ENCODE data around the gene ZCCHC14.
"Not testable (repeated sequence)": the region's sequence is repeated elsewhere in the genome, so short reads cannot be mapped to it uniquely, and the experiment has no call there.

ZCCHC14 gene

DNA sequence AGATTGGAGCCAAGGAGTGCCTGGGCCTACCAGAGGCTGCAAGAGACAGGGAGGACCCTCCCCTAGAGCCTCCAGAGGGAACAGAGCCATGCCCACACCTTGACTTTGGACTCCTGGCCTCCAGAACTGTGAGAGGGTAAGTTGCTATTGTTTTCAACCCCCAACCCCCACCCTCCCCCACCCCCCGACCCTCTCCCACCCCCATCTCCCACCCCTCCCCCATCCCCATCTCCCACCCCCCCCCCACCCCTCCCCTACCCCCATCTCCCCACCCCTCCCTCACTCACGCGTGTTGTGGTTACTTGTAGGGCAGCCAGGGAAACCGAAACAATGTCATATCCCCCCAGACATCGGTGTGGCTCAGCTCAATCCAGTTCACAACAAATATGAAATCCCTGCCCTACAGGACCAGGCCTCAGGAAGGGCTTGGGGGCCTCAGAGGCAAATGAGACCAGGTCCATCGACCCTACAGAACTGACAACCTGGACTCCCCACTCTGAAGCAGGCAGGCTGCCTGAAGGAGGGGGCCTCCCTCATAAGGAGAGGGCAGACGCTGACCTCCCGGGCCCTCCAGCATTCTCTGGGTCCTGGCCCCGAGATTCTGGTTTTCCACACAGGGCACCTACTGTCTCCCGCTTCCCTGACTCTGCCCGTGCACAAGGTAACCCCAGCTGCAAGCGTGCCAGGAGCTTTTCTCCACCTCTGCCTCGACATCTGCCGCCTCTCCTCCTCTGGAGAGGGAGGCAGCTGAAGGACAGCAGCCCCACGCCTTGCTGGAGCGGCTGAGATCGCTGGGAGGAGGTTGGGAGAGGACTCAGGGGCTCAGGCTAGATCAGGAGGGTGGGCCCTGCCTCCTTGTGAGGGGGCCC is 3.0 kb upstream of the ZCCHC14 start:
- no peak for DNase-seq

DNA sequence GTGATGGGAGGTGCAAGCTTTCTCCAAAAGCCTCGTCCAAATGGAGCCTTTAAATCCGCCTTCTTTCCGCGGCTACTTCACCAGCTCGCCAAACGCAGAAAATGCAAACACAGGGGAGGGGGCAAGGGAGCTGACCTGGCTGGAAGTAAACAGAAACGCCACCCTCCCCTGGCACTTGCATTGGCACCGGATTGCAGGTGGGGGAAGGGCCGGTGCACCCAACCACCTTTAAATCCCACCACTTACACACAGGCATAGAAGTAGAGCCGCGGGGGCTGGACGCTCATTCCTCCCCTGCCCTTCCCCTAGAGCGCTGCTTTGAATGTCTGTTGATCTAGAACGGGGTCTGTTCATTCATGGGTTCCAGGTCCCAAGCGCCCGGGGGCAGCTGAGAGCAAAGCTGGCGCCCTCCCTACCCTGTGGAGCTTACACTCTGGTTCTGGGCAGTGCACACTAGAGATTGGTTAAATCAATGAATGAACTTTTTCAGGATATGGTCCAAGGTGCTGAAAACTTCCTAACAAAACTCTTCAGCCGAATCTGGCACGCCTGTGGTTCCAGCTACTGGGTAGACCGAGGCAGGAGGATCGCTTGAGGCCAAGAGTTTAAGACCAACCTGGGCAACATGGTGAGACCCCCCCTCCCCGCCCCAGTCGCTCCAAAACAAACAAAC is 920 bp upstream of the ZCCHC14 start:
- no peak for DNase-seq

DNA sequence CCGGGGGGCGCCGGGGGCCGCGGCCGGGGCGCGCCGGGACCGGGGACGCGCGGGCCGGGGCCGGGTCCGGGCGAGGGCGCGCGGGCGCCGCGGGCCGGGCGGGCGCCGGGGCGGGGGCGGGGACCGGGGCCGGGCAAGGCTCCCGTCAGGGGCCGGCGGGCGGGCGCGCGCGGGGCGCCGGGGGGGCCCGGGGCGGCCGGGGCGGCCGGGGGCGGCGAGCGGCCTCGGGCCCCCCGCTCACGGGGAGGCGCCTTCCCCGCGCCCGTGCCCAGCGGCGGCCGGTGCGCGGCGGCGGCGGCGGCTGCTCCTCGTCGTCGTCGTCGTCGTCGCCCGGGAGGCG is 563 bp downstream of the ZCCHC14 start:
- no peak for DNase-seq

DNA sequence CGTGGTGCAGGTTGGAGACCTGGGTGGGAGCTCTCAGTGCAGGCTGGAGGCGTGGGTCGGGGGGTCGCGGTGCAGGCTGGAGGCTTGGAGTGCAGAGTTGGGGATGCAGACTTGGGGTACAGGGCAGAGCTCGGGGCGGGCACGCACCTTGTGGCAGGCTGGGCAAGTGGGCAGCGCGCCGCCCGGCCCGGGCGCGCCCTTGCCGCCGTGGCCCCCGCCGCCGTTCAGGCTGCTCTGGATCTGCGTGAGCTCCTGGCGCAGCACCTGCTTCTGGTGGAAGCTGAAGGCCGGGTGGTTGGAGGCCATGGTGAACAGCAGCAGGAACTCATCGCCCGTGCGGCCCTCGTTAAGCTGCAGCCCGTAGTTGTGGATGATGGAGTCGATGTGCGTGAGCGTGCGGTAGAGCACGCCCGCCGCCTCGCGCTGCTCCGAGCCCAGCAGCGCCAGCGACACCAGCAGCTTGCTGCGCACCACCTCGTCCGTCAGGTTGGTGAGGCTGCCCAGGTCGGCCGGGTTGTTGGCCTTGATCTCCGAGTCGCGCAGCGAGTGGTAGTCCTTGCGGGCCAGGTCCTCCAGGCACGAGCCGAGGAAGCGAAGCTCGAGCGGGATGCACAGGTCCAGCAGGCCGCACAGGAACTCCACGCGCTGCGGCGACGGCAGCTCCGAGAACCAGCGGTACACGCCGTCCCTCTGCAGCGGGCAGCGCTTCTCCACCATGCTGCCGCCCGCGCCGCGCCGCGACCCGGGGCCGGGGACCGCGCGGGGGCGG is 1.1 kb downstream of the ZCCHC14 start:
- DNase-seq = no peak

DNA sequence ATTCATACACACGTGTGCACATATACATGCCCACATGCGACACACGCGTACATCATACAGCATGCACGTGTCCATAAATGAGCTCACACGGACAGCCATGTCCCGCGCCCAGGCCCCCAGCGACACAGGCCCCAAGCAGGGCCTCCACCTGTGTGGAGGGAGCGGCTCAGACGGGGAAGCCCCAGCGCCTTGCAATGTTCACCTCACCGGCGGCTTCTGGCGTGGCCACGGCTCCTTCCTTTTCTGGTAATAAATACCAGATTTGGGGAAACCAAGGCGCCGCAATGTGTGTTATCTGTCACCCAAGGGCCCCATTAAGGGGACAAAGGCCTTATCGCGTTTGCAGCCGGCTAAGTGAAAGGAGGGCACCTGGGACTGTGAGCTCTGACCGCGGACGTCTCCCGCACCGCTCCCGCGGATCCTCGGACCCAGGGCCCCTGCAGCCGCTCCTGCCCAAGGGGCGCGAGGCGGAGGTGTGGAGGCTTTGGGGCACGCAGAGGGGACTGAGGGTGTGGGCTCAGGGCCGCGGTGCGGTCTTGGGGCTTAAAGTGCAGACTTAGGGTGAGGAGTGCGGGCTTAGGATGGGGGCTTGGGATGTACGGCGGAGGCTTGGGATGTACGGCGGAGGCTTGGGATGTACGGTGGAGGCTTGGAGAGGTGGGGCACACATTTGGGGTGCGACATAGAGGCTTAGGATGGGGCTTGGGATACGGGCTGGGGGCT is 1.9 kb downstream of the ZCCHC14 start:
- not testable (repeated sequence) for DNase-seq

DNA sequence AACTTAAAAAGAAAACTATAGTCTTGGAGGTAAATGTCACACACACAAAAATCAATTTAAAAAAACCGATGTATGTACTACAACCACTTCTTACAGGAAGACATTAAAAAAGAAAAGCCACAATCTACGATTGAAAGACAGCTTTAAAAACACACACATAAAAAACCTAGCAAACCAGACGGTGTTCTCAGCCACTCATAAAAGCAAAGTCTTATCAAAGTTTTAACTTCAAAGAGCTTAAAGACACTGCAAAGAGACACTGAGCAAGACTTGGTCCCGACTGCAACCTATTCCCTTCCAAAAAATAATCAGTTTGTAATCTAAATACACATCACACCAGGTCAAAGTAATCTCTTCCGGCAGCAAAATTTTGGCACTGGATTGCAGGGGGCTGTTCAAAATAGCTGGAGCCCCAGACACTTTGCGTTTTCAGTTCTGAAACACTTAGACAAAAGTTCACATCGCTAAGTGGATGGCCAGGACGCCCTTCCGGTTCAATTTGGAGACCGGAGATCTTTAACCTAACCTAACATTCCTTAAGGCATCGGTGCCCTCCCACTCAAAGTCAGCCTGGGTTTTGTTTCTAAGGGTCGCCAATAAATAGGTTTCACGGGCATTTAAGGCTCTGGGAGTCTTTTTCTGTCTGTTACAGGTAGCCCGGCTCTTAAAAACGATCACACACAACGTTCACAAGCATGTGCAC is 2.6 kb downstream of the ZCCHC14 start:
- no peak for DNase-seq

DNA sequence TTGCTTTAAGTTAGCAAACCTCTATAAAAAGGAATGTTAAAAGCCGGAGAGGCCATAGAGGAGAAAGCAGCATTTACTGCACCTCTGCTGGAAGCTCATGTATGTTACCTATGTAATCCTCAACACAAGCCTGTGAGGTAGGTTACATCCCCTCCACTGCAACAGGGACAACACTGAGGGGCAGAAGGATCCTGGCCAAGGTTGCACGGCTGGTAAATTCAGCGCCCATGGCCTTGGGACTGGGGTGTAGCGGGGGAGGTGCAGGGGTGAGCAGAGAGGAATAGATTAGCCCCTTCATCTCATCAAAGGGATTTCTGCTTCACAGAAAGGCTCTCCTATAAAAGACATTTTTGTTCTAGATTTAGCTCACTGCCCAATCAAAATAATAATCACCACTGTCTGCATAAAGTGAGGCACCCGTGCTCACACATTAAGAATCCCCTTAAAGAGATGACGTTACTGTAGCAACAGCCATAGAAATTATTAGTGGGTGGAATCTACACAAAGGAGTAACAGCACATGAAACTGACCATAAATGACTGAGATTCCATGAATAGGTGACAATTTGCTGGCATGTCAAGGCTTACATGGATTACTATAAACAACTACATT is 3.3 kb downstream of the ZCCHC14 start:
- no peak for DNase-seq

DNA sequence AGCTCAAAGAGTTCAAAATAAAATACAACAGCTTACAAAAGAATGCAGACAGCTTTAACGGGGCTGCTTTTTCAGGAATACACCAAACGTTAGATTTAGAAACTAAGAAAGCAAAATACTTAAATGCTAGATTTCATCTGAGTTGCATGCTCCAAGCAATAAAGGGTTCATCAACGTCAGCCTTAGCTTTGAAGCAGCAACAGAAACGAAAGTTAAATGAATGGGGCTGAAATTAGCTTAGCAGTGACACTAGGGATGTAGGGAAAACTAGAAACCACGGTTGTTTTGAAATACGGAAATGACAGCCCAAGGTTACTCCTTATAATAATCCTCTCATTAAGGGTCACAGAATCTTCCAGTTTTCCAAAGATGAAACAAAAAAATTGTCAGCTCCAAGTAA is 3.9 kb downstream of the ZCCHC14 start:
- DNase-seq = not testable (repeated sequence)

DNA sequence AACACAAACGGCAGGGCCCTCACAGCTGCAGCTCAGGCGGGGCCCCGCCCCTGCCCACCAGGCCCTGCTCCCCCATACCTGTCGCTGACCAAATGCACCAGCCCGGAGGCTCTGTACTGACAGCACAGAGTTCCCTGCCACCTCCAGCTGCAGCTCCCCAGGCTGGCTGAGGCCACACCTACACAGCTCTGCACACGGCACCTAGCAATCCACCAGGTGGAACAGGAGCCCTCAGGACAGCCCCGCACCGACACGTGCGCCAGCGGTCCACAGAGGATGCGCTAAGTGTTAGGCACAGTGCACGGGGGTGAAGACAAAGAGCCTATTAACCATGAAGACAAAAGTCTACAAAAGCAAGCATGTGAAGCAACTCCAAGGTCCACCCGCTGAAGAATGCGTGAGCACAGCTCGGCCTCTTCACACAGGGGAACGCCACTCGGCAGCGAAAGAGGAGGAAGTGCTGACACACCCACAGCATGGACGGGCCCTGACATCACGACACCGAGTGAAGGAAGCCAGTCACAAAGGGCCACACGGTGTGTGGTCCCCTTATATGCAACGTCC is 5.4 kb downstream of the ZCCHC14 start:
- no peak for DNase-seq

DNA sequence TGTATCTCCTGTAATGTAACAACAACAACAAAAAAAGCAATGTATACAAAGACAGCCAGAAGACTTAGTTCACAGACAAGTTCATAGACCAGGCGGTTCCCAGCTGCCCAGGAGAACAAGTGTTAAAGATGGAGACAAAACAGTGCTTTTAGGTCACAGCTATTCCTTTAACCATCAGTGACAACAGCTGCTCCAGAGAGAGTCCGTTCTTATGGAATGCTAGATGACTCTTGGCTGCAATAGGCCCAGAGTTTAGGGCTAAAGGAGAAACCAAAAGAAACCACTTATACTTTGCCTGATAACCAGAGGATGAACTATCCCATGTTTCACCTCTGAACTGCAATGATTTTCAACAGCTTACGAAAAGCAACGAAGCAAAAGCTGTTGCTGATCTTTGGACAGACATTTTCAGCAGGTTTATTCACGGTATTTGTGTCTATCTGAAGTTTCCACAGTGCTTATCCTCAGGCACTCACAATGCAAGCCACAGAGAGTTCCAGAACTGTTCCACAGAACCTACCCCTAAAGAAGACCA is 6.0 kb downstream of the ZCCHC14 start:
- no peak for DNase-seq

DNA sequence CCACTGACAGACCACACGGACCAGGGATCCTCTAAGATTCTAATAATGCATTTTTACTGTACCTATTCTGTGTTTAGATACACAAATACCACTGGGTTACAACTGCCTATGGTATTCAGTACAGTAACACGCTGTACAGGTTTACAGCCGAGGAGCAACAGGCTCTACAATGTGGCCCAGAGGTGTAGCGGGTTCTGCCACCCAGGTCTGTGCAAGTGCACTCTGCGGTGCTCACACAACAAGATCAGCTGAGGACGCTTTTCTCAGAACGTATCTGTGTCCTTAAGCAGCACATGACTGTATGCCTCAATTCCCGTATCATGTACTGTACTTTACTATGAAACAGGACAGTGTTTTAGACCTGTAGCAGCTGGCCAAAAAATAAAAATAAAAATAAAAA is 6.5 kb downstream of the ZCCHC14 start:
- DNase-seq = no peak

DNA sequence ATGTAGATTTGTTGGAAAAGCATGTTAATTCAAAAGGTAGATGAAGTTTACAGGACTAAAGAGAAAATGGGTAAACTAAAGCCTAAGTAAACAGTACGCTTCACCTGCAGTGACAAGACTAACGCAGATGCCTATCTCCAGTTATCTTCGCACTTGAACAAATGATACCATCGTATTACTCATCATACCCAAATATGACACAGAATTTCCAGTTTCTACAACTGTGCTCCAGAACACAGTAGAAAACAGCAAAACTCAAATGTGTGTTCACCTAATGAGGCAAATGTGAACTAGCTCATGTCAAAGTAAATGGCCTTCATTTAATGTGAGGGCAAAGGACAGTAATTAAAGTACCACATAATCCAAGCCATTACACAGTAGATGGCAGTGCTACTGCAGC is 7.0 kb downstream of the ZCCHC14 start:
- DNase-seq = not testable (repeated sequence)

DNA sequence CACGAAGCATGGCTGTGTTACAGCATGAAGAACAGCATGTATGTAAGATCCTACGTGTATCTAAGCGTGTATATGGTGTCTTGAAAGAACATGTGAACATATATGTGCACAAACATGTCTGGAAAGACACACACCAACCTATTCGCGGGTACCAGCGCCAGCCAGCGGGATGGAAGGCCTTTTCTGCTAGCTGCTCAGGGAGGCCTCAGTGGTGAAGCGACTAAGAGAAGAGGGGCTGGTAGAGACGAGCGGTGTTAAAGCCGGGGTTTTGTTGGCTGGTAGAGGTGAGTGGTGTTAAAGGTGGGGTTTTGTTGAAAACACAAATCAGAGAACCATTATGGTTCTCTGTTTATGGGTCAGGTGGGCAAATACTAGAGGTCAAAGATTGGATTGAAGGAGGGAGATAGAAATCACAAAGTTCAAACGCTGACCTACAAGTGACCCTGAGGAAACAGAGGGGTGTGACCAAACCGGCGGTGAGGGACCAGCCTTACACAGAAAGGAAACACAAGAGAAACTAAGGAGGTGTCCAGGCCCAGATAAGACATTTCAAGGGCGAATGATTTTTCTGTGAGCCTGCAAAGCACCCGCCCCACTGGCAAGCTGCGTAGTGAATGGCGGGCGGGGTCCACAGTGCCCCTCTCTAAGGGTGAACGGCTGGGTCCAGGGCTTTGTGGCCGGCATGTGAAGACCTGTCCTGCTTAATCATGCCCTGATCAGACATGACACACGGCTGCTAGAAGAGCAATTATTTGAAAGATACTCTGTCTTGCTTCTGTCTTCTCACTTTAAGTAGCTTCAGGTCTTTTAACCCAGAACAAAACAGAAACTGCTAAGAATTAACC is 8.1 kb downstream of the ZCCHC14 start:
- DNase-seq = no peak

DNA sequence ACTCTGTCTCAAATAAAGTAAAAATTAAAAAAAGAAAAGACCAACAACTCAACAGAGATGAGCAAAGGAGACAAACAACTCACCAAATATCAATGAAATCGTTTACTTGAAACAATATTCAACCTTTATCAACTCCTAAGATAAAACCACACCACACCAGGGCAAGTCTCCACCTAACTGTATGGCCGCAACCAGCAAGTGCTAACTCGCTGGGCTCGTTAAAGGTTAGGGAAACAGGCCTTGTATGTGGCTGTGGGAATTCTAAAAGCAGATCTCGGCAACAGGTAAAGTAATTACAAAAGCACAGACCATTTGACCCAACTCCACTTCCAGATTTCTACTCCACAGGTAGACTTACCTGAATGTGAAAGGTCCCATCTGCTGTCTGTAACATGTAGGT is 9.3 kb downstream of the ZCCHC14 start:
- no peak for DNase-seq

DNA sequence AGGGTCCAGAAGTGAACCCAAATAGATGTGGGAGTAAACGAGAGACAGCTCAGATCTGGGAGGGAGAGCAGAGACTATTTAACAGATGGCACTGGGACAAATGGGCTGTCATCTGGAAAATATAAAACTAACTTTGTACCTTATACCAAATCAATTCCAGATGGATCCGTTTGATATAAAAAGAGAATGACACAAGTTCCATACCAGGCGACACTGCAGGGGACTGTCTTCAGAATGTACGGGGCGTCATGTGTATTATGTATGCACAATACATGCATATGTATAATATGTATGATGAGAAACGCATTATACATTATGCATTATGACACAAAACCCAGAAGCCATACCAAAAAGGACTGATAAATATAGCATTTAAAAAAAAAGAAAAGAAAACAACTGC is 10.2 kb downstream of the ZCCHC14 start:
- DNase-seq = not testable (repeated sequence)

DNA sequence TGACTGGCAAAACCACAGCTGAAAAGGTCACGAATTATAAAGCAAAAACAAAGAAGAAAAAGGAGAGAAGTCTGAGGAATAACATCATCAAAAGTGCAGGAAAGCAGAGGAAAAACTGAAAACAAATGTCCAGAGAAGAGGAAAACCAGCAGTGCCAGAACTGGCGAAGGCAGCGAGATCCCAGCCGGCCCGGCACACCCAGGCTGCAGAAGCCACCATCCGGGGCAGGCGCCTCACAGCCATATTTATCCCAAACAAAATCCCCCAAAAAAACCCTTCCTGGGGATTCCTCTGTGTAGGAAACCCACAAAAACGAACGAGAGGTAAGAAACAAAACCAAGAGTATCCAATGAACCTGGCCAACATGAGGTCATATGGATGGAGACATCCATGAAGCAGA is 10.6 kb downstream of the ZCCHC14 start:
- no peak for DNase-seq

DNA sequence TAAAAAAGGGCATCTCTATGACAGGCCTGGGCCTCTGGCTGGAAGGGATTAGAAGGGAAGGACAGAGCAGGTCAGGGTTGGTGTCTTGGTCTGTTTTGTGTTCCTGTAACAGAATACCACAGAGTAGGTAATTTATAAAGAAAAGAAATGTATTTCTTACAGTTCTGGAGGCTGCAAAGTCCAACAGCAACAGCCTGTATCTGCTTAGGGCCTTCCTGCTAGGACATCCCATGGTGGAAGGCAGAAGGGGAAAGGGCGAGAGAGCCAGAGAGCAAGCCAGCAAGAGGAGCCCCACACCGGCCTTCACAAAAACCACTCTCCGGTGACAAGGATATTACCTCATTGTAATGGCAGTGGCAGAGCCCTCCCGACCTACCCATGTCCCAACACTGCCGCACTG is 11.1 kb downstream of the ZCCHC14 start:
- not testable (repeated sequence) for DNase-seq

DNA sequence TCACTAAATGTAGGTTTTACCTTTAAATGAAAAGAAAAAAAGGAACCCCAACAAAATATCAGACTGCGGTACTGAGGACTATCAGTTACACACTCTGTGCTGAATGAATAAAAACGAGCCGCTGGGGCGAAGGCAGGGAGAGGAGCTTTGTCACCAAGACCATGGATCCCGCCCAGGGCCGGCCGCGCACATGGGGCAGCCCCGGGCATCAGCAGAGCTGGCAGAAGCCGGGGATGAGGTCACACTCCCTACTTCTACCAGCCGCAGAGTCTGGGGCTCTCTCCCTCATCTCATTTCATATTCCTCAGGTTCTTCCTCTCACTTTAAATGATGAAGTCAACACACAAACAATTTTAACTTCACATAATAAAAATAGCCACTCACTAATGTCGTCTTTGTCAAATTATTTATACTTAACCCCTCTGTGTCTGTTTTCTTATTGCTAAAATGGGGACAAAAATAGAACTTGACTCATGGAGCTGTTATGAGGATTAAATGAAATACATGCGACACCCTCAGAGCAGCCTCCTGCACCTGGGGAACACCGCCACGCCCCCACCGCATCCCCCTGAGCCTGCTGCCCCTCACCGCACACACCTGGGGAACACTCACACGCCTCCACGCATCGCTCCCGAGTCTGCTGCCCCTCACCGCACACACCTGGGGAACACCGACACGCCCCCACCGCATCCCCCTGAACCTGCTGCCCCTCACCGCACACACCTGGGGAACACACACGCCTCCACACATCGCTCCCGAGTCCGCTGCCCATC is 15.4 kb downstream of the ZCCHC14 start:
- not testable (repeated sequence) for DNase-seq

DNA sequence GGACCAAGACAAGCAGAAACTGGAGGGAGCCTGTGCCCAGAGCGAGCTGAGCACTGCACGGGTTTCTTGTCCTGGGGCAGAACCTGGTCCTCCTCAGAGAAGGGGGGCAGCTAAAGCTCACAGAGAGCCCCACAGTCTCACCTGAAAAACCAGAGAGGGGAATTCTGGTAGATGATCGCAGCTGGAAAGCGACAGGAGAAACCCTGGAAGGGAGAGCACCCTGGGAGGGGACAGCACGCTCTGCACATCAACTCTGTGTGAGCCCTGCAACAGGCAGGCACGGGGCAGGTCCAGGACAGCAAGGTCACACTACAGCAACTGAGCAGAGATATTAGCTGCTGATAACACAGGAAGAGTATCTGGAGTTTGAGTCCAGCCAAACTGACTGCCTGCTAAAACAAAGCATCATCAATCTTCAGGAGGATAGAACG is 18.2 kb downstream of the ZCCHC14 start:
- DNase-seq = no peak

DNA sequence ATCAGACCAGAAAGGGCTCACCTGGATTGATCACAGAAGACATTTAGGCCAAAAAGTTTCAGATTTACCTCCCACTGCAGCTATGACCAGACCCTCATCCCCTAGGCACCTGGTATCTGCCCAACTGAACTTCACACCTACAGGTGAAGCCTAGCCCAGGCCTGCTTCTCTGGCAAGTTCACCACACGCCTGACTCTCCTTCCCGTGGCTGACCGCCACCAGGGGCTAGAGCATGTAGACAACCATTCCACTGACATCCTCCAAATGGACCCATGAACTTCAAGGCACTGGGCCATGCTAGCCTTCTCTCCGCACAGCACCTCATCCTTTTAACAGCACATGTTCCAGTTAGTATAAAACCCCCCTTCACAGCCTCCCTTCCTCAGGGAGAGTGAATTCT is 18.8 kb downstream of the ZCCHC14 start:
- DNase-seq = no peak

Measured in NCI-H2227 treated with DMSO at 0.1 percent for 48 hours (cell line).